Mononuclear cell (primary cell): ENCODE data around the gene ABCA4. TPM values are rescaled to one million over a fixed set of nuclear protein-coding genes. Genes with fewer than 3 reads are reported as not detected.

ENCODE experiments used
- H3K27me3 ChIP-seq: 2 replicates; pipeline ENCODE4 v1.6.0; 2011; ENCODE audit warnings: low read length, control low read depth; ENCODE audit not compliant: insufficient read depth
- H3K4me1 ChIP-seq: 2 replicates; pipeline ENCODE4 v1.5.1; 2011; ENCODE audit warnings: mild to moderate bottlenecking, low read length, control low read depth; ENCODE audit not compliant: insufficient read depth
- H3K4me3 ChIP-seq: 2 replicates; pipeline ENCODE4 v1.5.1; 2011; ENCODE audit warnings: mild to moderate bottlenecking, low read length, moderate library complexity
- H3K9me3 ChIP-seq: 2 replicates; pipeline ENCODE4 v1.5.1; 2011; ENCODE audit warnings: low read depth, mild to moderate bottlenecking, control low read depth, low read length
- total RNA-seq: library from RNA; depleted of rRNA; stranded (reverse); fragments of >200 nt; gene quantifications from one replicate; pipeline ENCODE4 v1.2.3, GENCODE V29; 2012

Gene ABCA4
- total RNA-seq, 1 donor: not detected

DNA sequence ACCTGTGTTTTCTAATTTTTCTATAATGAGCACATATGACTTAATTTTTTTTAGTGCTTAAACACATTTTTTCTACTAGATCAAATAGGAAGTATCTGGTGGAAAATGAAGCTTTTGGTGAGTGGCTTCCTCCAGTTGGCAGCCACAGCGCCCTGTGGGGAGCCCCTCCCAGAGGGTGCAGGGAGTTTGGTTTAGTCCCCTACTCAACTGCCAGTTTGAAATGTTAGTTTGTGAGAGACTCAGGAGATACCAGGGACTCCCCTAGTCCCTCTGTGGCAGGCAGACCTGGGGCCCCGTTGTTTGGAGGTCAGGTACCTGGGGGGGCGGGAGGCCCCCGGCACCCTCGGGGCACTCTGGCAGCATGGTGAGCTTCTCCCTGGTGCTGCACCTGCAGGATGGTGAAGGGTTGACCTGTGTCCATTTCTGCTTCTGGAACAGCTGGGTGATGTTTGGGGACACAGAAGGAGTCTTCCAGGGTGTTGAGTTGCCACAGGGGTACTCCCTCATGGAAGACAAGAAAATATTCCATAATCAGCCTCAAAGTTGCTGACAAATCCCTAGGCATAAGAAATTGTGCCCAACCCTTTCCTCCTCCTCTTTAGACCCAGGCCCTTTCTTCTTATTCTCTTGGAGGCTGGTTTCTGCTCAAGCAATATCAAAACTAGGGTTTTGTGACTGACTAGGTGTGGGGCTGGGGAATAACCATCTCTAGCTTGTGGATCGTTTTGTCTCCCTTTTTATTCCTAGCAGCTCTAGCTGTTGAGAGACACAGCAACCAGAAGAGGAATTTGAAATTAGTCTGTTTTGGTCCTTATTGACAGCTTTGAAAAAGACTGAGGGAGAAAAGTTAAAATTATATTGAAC is 91.6 kb downstream of the ABCA4 start:
- Histone ChIP-seq H3K4me1 (no peaks in the 10 kb centered on the region), H3K4me3 (no peak overlapping the region), H3K9me3 (no peaks in the 10 kb centered on the region), H3K27me3 (no peaks in the 10 kb centered on the region)

DNA sequence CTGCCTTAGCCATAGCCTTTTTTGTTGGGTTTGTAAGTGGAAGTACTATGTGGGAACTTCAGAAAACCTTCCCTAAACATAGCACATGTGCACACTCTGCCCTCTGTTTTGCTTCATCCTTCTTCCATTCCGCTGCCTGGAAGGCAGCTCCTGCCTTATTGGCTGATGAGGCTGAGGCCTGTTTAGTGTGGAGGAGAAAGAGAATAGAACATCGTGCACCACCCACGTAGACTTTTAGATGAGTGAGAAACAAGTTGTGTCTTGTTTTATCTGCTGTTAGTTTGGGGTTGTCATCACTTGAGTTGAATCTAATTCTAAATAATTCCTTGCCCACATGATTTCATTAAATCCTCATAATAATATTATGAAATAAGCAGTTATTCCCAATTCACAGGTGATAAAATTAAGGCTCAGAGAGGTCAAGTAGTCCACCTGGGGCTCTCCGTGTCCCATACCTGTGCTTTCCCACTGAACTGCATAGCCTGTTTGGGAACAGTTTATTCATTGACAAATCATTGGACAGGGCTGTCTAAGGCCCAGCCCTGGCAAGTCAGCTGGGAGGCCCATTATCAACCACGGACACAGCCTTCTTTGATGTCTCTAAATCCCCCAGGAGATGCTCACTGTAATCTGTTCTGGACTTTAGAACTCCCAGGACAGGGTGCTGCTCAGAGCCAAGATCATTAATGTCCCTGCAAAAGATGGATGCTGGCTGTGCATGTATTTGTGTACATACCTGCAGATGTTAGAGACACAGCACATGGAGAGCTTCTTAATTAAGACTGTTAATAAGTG is 93.0 kb downstream of the ABCA4 start:
- Histone ChIP-seq H3K4me3 (no peak overlapping the region), H3K9me3 (no peaks in the 10 kb centered on the region), H3K27me3 (no peaks in the 10 kb centered on the region), H3K4me1 (no peaks in the 10 kb centered on the region)

DNA sequence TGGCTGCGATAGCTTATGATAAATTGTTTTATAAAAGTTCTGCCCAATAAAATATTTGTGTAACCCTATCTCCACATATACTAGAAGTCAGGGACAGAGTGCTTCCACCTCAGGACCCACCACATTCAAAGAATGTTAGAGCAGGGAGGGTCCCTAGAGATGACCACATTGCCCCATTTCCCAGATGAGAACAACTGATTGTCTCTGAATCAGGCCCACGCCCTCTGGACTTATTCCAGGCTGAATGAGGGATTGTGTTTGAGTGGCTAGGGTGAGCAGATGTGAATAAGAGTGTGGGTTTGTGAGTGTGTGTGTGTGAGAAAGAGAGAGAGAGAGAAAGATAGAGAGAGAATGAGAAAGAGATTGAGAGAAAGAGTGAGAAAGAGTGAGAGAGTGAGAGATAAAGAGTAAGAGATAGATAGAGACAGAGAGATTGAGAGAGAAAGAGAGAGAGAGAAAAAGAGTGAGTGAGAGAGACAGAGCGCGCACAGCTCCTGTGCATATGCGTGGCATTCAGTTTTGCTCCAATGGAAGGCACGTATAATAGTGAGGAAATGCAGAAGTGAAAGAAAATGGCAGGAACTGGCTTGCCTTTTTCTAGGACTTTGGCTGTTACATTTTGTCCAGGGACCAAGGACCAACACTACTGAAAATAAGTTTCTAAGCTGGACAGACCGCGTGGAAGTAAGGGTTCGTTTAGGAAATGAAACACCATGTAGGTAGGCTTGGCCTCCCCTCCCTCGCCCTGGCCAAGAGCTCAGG is 94.1 kb downstream of the ABCA4 start:
- Histone ChIP-seq H3K27me3 (no peaks in the 10 kb centered on the region), H3K4me1 (peaks cover 6% of the 10 kb centered on the region), H3K4me3 (no peak overlapping the region), H3K9me3 (no peaks in the 10 kb centered on the region)

DNA sequence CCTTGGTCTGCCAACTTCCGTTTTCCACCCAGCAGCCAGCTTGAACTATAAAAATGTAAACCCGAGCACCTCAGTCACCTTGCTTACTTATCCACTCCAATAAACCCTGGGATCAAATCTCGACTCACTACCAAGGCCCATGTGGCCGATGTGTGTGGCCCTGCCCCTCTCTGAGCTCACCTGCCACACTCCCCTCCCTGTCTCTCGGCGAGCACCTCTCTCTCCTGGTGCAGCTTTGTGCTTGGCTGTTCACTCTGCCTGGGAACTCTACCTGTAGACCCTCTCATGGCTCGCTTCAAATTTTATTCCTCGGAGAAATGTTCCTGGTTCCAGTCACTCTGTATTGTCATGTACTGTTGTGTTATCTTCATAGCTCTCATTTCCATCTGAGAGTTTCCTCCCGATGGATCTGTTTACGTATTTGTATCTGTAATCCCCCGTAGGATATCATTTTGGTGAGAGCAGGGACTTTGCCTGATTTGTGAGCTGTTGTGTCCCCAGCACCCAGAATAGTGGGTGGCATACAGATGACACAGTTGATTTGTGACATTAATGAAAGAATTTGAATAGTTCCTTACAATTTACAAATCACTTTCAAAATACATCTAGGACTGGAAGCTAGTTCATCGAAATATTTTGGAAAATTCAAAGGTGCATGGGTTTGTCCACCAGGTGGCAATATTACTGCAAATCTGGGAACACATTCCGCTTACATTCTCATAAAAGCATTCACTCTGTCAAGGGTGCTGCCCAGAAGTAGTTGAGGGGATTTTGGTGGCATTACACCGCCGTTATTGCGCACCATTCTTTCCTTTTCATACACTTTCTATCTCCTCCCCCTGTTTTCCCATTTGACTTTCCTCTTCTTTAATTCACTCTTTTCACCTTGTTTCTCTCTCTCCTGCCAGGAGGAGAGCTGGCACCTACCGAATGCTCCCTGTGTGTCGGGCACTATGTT is 95.3 kb downstream of the ABCA4 start:
- no peaks in the 10 kb centered on the region for H3K27me3 ChIP-seq
- no peaks in the 10 kb centered on the region for H3K9me3 ChIP-seq
- peaks cover 9% of the 10 kb centered on the region for H3K4me1 ChIP-seq
- no peak overlapping the region for H3K4me3 ChIP-seq

DNA sequence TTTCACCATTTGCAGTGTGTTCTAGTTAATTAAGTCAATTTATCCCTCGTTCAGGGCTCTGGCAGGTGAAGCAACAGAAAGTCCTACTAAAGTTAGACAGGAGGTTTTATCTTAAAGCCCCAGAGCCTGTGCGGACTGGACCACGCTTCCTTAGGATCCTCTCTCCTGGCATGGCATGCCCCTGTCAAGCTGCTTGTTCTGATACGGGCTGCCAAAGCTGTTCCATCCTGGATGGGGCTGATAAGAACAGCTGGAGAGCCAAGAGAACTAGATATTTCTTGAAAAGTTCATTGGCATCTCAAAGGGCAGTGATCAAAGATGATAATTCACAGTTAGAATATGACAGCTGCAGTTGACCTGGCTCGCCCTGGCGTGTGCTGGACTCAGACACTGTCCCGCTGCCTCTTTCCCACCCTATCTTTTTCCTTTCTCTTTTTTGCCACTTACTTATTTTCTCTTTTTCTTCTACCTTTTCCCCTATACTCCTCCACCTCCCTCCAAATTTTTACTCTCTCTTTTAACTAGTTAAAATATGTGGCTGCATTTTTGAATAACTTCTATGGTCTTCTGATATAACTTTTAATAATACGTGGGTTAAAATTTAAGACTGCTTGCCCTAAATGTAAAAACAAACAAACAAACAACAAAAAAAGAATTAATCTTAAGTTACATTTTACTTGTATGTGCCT is 96.7 kb downstream of the ABCA4 start:
- H3K27me3 ChIP-seq: no peaks in the 10 kb centered on the region
- no peaks in the 10 kb centered on the region for H3K9me3 ChIP-seq
- no peak overlapping the region for H3K4me3 ChIP-seq
- peaks cover 13% of the 10 kb centered on the region for H3K4me1 ChIP-seq

DNA sequence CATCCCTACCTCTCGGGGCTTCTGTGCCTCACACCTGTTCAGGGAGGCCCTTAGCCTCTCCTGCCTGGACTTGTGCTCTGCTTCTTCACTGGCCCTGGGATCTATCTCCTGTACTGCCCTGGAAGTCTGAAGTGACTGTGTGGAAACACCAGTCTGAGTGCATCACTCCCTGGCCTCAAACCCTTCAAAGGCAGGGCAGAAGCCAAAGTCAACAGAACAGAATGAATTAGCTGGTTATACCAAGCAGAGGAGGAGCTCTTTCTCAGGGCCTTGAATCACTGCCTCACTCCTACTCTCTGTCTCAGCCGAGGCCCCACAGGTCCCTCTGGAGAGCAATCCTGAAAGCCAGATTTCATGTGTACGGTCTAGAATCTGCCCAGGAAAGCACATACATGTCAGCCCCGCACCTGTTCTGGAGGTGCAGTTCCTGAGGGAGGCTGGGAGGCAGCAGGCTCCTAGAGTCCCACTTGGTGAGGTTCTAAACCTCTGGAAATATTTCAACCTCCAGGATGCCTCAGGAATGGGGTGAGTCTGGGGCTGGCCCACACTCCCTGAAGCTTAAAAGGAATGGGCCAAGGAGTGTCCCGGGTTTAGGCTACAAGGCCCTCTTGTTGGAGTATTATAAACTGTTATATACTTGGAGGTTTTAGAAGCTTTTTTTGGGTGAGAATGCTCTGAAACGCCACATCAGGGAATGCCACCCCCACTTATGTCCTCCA is 98.3 kb downstream of the ABCA4 start:
- no peaks in the 10 kb centered on the region for H3K27me3 ChIP-seq
- H3K9me3 ChIP-seq: no peaks in the 10 kb centered on the region

DNA sequence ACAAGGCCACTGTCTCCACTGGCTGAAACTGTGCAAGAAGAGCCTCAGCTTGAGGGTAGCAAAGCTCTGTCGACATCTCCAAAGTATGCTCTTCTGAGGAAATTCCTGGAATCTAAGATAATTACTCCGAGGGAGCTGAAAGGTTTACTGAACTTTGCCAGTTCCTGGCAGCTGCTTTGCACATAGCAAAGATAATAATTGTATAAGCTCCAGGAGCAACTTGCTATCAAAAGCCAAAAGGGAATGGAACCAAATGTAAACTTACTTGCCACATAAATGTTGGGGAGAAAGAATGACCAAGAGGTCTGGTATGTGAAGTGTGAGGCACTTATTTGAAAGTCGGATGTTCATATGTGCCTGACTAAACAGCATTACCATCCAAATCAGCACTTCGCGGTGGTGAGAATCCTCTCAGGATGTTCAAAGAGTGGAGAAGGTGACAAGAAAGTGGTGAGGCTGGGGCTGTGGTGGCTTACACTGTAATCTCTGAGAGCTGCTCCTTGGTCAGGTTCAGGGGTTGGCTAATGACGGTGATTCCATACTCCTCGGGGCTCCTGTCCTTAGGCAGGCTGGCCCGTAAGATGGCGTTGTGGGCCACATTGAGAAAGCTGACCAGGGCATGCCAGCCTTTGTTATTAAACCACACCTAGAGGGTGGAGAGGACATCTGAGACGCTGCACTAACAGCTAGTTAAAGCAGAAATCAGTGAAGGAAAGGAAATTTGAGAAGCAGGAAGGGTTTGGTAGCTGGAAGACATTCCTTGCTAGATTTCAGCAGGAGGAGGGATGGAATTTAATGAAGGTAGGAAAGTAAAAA is 100.0 kb downstream of the ABCA4 start:
- Histone ChIP-seq H3K27me3 (no peaks in the 10 kb centered on the region), H3K4me1 (peaks cover 33% of the 10 kb centered on the region), H3K4me3 (no peak overlapping the region), H3K9me3 (no peaks in the 10 kb centered on the region)

More for the DNA sequence above, 98.3 kb downstream of the ABCA4 start:
- Histone ChIP-seq H3K4me1 (peaks cover 18% of the 10 kb centered on the region), H3K4me3 (no peak overlapping the region)

DNA sequence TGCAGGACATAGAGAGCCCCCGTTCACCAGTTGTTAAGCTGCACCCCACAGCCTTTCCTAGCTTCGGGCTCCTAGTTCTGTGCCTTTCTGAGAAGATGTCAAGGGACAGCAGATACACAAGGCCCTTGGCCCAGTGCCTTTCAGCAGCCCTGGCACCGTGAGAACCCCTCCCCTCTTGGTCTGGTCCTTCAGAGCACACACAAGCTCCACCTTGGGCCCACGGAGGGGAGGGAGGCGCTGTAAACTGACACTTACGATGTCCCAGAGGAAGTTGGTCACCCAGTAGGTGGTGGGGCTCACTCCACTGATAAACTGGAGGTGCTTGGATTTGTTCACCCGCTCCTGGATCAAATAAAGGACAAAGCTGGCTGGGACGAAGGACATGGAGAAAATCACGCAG is 101.6 kb downstream of the ABCA4 start:
- Histone ChIP-seq H3K9me3 (no peaks in the 10 kb centered on the region), H3K4me1 (peaks cover 33% of the 10 kb centered on the region), H3K27me3 (no peaks in the 10 kb centered on the region), H3K4me3 (no peak overlapping the region)

DNA sequence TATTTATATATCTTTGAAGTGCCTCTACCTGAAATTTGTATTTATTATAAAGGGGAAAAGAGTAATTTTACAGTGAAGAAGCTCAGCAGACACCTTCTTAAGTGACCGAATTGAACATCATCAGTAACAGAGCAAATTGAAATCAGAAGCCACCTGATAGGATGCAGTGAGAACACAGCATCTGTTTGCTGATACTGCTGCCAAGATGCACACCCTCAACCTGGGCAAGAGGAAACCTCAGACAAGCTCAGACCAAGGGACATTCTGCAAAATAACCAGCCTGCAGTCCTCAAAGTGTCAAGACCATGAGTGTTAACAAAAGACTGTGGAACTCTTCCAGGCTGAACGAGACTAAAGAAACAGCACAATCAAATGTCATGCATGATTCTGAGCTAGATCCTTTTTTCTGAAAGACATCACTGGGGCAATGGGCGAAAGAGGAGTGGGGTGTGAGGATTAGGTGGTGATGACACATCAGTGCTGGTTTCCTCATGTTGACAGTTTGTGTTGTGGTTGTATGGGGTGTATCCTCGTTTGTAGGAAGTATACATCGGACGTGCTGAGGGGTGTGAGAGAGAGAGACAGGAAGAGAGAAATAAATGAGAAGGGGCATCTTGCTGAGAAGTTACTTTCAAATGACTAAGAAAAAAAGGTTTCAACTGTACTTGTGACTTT is 103.7 kb downstream of the ABCA4 start:
- peaks cover 32% of the 10 kb centered on the region for H3K4me1 ChIP-seq

DNA sequence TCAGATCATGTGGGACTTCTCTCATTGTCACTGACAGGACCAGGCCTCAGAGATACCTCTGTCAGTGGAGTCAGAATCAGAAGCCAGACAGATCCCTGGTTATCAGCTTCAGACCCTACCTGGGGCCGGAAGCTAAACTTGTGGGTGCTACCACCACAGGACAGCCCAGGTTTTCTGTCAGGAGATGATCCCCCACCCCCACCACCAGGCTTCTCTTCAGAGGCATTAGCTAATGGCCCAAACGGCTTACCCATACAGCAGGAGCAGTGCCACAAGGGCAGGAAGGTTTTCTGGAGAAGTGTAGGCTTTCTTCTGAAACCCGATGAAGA is 105.5 kb downstream of the ABCA4 start:
- no peaks in the 10 kb centered on the region for H3K27me3 ChIP-seq
- H3K9me3 ChIP-seq: no peaks in the 10 kb centered on the region
- no peak overlapping the region for H3K4me3 ChIP-seq
- H3K4me1 ChIP-seq: peaks cover 22% of the 10 kb centered on the region

More for the DNA sequence above, 103.7 kb downstream of the ABCA4 start:
- no peaks in the 10 kb centered on the region for H3K9me3 ChIP-seq
- no peaks in the 10 kb centered on the region for H3K27me3 ChIP-seq
- no peak overlapping the region for H3K4me3 ChIP-seq

DNA sequence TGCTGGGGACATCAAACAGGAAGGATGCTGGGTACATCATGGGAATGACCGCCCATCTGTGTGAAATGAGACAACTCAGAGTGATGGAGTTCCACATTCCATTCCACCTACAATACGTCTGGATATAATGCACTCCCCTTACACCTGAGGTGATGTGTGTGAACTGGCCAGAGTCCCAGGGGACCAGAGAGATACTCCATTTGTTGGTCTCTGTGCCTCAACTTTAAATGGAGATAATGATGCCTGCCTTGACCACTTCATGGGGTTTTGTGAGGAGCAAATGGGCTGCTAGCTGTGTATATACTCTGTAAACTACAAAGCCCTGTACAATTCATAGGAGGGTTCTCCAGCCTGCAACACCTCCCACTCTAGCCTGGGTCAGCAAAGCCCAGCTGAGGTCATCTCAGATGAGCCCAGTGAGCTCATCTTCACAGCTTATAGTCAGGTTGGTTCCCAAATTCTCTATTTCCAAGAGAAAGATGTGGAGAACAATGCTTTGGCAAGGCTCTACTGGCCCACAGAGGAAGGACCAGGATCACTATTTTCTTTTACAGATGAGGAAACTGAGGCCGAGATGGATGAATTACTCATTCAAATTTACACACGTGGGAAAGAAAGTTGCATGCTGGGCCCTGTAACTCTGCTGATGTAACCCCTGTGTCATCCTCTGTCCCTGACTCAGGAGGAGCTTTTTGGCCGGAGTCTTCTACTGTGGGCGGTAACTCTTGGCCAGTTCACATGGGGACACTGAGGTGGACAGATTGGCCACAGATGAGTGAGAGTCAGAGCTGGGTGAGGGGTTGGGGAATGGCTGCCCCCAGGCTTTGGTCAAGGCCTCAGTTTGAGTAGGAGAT is 106.1 kb downstream of the ABCA4 start:
- no peaks in the 10 kb centered on the region for H3K27me3 ChIP-seq
- no peaks in the 10 kb centered on the region for H3K9me3 ChIP-seq
- no peak overlapping the region for H3K4me3 ChIP-seq
- H3K4me1 ChIP-seq: peaks cover 20% of the 10 kb centered on the region
